Superior temporal gyrus (tissue), 1 donor: ENCODE data around the gene STK36.
A peak's percentile ranks its signal among the peaks of the same experiment; 100 is the strongest.

Experiments
- DNase-seq: peaks from one replicate; pipeline ENCODE4 v3.0.0-alpha.2; 2016; ENCODE audit errors: extremely low spot score

Gene STK36

GRCh38 chr2:218662827-218663226 is 9.1 kb upstream of the STK36 start:
- no peak for DNase-seq

- no peak for DNase-seq
Observed at GRCh38 chr2:218663901-218664300, 8.0 kb upstream of the STK36 start.

GRCh38 chr2:218664653-218665052 is 7.2 kb upstream of the STK36 start:
- DNase-seq = no peak

GRCh38 chr2:218671097-218671653 is 711 bp upstream of the STK36 start:
- peak; percentile 13 for DNase-seq

- no peak for DNase-seq
Observed at GRCh38 chr2:218679119-218679518, 7.2 kb downstream of the STK36 start.

- no peak for DNase-seq
Observed at GRCh38 chr2:218680061-218680460, 8.2 kb downstream of the STK36 start.

GRCh38 chr2:218687400-218688060 is 15.6 kb downstream of the STK36 start:
- peak; percentile 88 for DNase-seq

- no peak for DNase-seq
Observed at GRCh38 chr2:218691234-218691633, 19.3 kb downstream of the STK36 start.

- DNase-seq = no peak
Observed at GRCh38 chr2:218694405-218695145, 22.7 kb downstream of the STK36 start.

GRCh38 chr2:218698885-218699284 is 27.0 kb downstream of the STK36 start:
- no peak for DNase-seq

- no peak for DNase-seq
Observed at GRCh38 chr2:218701806-218702205, 29.9 kb downstream of the STK36 start.

- no peak for DNase-seq
Observed at GRCh38 chr2:218703341-218703740, 31.5 kb downstream of the STK36 start.

- no peak for DNase-seq
Observed at GRCh38 chr2:218708086-218708485, 36.2 kb downstream of the STK36 start.

- no peak for DNase-seq
Observed at GRCh38 chr2:218709908-218710307, 38.0 kb downstream of the STK36 start.

- DNase-seq = no peak
Observed at GRCh38 chr2:218710334-218710686, 38.4 kb downstream of the STK36 start.

- DNase-seq = peak; percentile 98
Observed at GRCh38 chr2:218710687-218711549, 39.0 kb downstream of the STK36 start, which contains the start of gene TTLL4. TTLL4 (plus strand) TSS chr2:218710835; CDS start chr2:218737677, 26,842 bp downstream.

GRCh38 chr2:218711550-218711929 is 39.7 kb downstream of the STK36 start:
- DNase-seq = no peak

- no peak for DNase-seq
Observed at GRCh38 chr2:218713922-218714321, 42.0 kb downstream of the STK36 start.

GRCh38 chr2:218716070-218716469 is 44.2 kb downstream of the STK36 start:
- peak; percentile 81 for DNase-seq

- no peak for DNase-seq
Observed at GRCh38 chr2:218717262-218717661, 45.4 kb downstream of the STK36 start.

- DNase-seq = no peak
Observed at GRCh38 chr2:218718058-218718457, 46.2 kb downstream of the STK36 start.

- no peak for DNase-seq
Observed at GRCh38 chr2:218719457-218719856, 47.6 kb downstream of the STK36 start.
